HG03378 (cell line): ENCODE results near the gene LYST.
"Not testable (repeated sequence)": the region's sequence is repeated elsewhere in the genome, so short reads cannot be mapped to it uniquely, and the experiment has no call there.

Experiments
- ATAC-seq: cut with Tn5 transposase; IDR thresholded peaks from one replicate; pipeline ENCODE4 v1.9.1; 2021; ENCODE audit warnings: mild to moderate bottlenecking, moderate library complexity; ENCODE audit not compliant: unreplicated experiment

LYST gene

DNA sequence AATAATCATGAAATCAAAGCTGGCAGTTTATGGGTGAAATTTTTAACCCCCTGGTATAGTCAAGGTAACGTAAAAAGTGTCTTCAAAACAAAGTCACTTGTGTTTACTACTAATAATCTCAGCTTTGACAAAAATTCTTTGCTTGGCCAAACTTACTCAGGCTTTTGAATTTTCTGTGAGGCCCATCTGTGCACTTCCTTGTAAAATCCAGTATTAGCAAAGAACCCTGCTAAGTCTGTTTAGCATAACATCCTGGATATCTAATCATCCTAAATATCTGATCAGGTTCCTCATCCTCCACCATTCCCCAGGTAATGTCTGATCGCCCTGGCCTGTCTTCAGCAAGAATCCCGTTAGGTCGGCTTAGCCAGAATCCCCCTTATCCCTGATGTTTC lies 3.0 kb downstream of the LYST start:
- no peak for ATAC-seq

- ATAC-seq: no peak
Measured at GRCh38 chr1:235861857-235862256, 4.8 kb downstream of the LYST start.

DNA sequence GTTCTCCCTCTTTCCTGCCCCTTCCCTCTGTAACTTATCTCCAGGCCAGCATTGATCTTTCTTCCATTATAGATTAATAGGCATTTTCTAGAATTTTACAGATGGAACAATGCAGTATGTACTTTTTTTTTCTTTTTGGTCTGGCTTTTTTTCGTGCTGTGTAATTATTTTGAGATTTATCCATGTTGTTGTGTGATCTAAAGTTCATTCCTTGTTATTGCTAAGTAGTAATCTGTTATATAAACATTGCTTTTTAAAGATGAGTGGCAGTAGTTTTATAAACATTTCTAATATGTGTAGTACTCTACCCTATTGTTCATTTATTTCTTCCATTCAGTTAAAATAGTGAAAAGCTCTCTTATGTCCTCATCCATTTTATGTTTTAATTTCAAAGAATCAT lies 5.9 kb downstream of the LYST start:
- no peak for ATAC-seq

- ATAC-seq: no peak
Measured at GRCh38 chr1:235859789-235860188, 6.9 kb downstream of the LYST start.

- no peak for ATAC-seq
Measured at GRCh38 chr1:235858766-235859165, 7.9 kb downstream of the LYST start.

GRCh38 chr1:235857756-235858155 lies 8.9 kb downstream of the LYST start:
- ATAC-seq: no peak

DNA sequence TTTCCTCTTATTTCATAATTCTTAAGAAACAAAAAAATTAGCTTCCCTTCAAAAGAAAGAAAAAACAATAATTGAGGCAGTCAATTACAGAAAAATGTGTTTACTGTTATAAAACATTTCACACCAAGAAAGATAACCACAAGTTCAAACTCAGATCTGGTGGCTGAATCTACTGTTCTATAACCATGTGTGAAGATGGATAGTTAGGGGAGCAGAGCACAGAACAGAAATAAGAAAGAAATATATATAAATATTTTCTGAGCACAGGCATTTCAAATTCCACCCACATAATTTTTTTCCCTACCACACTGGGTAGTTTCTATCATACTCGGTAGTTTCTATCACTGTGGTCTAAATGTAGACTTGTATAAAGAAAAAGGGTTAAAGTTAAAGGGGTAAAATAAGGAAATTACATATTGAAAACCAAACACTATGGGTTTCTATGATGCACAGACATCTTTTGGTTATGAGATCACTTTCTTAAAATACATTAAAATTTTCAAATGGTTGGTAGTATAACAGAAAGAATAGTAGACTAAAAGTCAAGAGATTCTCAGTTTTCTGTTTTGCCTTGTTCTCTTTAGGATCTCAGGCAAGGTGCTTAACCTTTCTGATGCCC lies 10.8 kb downstream of the LYST start:
- ATAC-seq: peak; percentile 71

- peak; percentile 53 for ATAC-seq
Measured at GRCh38 chr1:235854347-235854746, 12.4 kb downstream of the LYST start.

DNA sequence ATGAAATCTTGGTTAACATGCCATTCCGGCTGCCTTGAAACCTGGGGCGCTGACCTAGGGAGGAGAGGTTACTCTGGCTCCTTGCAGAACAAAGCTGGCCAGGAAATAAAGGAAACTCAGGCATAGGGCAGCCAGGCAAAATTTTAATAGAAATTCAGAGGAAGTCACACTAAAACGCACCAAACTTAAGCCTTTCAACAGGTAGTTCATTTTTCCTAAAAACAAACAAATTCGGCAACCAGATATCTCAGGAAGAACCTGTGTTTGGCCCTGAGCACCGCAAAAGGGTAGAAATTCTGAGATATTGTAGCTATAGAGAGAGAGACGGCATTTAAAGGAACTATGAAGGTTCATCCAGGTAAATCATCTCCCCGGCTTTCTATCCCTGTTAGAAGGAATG lies 13.1 kb downstream of the LYST start:
- no peak for ATAC-seq

- no peak for ATAC-seq
Measured at GRCh38 chr1:235852887-235853286, 13.8 kb downstream of the LYST start.

DNA sequence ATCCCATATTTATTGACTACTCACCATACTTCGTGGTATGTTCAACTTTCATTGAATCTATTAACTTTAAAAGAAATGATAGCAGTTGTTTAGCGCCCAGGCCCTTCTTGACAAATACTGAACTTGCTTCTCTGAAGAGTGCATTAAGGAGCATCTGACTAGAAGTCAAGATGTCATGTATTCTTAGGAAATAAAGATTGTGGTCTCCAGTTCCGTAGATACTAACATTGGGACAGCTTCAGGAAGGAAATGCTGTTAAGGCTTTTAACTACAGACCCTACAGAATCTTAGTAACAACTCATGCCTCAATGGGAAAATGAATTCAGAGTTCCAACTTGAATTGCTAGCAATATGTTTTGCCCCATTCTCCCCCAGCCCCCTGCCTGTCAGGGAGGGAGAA lies 14.8 kb downstream of the LYST start:
- no peak for ATAC-seq

DNA sequence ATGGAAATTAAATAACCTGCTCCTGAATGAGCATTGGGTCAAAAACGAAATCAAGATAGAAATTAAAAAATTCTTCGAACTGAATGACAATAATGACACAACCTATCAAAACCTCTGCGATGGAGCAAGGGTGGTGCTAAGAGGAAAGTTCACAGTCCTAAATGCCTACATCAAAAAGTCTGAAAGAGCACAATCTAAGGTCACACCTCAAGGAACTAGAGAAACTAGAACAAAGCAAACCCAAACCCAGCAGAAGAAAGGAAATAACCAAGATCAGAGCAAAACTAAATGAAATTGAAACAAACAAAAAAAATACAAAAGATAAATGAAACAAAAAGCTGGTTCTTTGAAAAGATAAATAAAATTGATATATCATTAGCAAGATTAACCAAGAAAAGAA lies 18.5 kb downstream of the LYST start:
- not testable (repeated sequence) for ATAC-seq

GRCh38 chr1:235845656-235846107 lies 21.0 kb downstream of the LYST start:
- not testable (repeated sequence) for ATAC-seq

DNA sequence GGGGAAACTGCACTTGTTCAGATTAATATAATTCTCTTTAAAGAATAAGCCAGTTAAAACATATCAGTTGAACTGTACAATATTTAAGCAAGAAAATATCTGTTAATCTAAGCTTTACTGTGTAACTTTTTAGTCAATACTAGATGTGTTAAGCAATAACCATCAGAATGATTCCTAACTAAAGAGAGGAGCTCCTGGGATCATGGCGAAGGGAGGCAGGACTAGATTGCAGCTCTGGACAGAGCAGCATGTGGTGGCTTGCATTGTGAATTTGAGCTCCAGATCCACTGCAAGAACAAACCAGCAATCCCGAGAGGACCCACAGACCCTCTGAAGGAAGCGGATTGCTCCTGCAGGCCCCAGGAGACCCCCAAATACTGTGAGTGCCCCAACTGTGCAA lies 21.9 kb downstream of the LYST start:
- no peak for ATAC-seq

DNA sequence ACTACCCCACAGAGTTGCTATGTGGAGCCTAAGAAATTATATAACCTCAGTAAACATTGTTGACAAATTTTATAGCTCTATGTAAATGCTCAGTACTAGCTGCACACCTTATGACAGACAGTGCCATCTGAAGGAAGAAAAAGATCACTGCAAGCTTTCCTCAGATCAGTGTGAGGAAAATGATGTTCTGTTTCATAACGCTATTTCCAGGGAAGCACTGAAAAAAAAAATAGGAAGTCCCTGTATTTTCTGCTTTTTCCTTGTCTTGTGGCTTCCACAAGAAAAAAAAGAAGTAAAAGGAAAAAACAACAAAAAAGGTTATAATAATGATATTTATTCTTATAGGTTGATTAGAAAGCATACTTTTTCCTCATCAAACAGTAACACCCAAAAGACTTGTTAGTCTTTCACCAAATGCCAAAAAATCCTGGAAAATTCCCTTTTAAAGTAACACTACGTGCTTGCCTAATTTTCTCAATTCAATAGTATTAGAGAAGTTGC lies 23.2 kb downstream of the LYST start:
- peak; percentile 62 for ATAC-seq

- ATAC-seq: peak; percentile 82
Measured at GRCh38 chr1:235841938-235842545, 24.7 kb downstream of the LYST start.

GRCh38 chr1:235838021-235838420 lies 28.7 kb downstream of the LYST start:
- ATAC-seq: no peak

- ATAC-seq: no peak
Measured at GRCh38 chr1:235835226-235835625, 31.5 kb downstream of the LYST start.

- ATAC-seq: no peak
Measured at GRCh38 chr1:235834620-235835019, 32.1 kb downstream of the LYST start.

DNA sequence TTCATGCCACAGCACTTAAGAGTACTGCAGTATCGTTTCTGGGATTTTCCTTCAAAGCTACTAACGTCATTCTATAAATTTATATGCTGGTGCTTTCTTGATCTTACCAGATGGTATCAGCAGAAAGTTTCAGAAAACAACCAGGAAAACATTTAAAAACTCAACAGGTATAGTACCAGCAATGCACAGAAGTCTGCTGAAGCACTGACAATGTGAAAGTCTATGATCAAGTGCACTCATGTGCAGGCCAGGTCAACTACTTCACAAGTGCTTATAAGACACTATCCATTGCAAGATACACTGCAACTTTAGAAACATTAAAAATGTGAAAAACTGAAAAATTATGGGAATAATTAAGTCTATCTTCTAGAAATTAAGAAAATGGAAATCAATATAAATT lies 34.7 kb downstream of the LYST start:
- ATAC-seq: no peak

- ATAC-seq: peak; percentile 92
Measured at GRCh38 chr1:235831148-235831547, 35.6 kb downstream of the LYST start.

DNA sequence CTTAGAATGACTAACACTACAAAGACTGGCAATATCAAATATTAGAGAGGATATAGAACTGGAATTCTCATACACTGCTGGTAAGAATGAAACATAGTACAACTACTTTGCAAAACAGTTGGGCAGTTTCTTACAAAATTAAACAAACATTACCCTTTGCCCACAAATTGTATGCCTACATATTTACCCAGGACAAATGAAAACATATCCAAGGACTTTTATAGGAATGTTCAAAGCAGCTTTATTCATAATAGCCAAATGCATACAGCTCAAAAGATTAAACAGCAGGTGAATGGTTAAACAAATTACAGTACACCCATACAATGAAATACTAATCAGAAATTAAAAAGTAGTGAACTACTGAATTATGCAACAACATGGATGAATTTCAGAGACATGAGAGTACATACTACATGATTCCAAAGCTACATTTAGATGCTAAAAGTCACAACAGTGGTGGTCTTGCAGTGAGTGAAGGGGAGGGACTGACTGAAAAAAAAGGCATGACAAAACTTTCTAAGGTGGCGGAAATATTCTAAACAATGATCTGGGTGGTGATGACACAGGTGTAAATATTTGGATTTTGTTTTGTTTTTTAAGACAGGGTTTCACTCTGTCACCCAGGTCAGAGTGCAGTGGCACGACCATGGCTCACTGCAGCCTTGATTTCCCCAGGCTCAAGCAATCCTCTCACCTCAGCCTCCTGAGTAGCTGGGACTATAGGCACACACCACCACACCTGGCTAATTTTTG lies 40.4 kb downstream of the LYST start:
- no peak for ATAC-seq
